ENCODE measurements around the gene CCDC159. TPM values are rescaled to one million over a fixed set of nuclear protein-coding genes. Genes with fewer than 3 reads are reported as not detected.
"Not testable (repeated sequence)": the region's sequence is repeated elsewhere in the genome, so short reads cannot be mapped to it uniquely, and the experiment has no call there.

CCDC159 gene
- 10 to 100 TPM; 23.1 to 32.6 (median 24.4) TPM for polyA plus RNA-seq (ENCODE audit: insufficient read length in 4 of 4)

GRCh38 chr19:11346104-11346940 lies at the start of gene CCDC159, which contains the start of gene TMEM205:
CCDC159 (plus strand) TSS chr19:11346519; CDS start chr19:11346607, 88 bp downstream.
TMEM205 (minus strand) TSS chr19:11346268; CDS start chr19:11345619, 649 bp downstream.
- DNase-seq (ENCODE audit: low read depth in 4 of 4, low spot score in 3 of 4), result peak; percentile 96 to 99 (median 99)

GRCh38 chr19:11299946-11300810 lies 46.1 kb upstream of the CCDC159 start:
- no peak for DNase-seq (ENCODE audit: low read depth in 4 of 4, low spot score in 3 of 4)

GRCh38 chr19:11300811-11301120 lies 45.6 kb upstream of the CCDC159 start:
- DNase-seq (ENCODE audit: low read depth in 4 of 4, low spot score in 3 of 4), result no peak

- no peak for DNase-seq (ENCODE audit: low read depth in 4 of 4, low spot score in 3 of 4)
Observed at GRCh38 chr19:11304936-11305335, 41.4 kb upstream of the CCDC159 start.

- no peak for DNase-seq (ENCODE audit: low read depth in 4 of 4, low spot score in 3 of 4)
Observed at GRCh38 chr19:11306337-11306736, 40.0 kb upstream of the CCDC159 start.

- not testable (repeated sequence) for DNase-seq (ENCODE audit: low read depth in 4 of 4, low spot score in 3 of 4)
Observed at GRCh38 chr19:11320278-11320995, 25.9 kb upstream of the CCDC159 start.

GRCh38 chr19:11321191-11322126 lies 24.9 kb upstream of the CCDC159 start:
- DNase-seq (ENCODE audit: low read depth in 4 of 4, low spot score in 3 of 4), result no peak

- DNase-seq (ENCODE audit: low read depth in 4 of 4, low spot score in 3 of 4), result no peak
Observed at GRCh38 chr19:11322269-11323024, 23.9 kb upstream of the CCDC159 start.

- DNase-seq (ENCODE audit: low read depth in 4 of 4, low spot score in 3 of 4), result no peak
Observed at GRCh38 chr19:11323601-11324078, 22.7 kb upstream of the CCDC159 start.

- DNase-seq (ENCODE audit: low read depth in 4 of 4, low spot score in 3 of 4), result peak; percentile 43 to 72 (median 66)
Observed at GRCh38 chr19:11324079-11324661, 22.1 kb upstream of the CCDC159 start.

- DNase-seq (ENCODE audit: low read depth in 4 of 4, low spot score in 3 of 4), result no peak
Observed at GRCh38 chr19:11324748-11325389, 21.4 kb upstream of the CCDC159 start.

- no peak for DNase-seq (ENCODE audit: low read depth in 4 of 4, low spot score in 3 of 4)
Observed at GRCh38 chr19:11325544-11325943, 20.8 kb upstream of the CCDC159 start.

GRCh38 chr19:11330127-11330526 lies 16.2 kb upstream of the CCDC159 start:
- no peak for DNase-seq (ENCODE audit: low read depth in 4 of 4, low spot score in 3 of 4)

- DNase-seq (ENCODE audit: low read depth in 4 of 4, low spot score in 3 of 4), result no peak
Observed at GRCh38 chr19:11331502-11331901, 14.8 kb upstream of the CCDC159 start.

GRCh38 chr19:11332822-11333221 lies 13.5 kb upstream of the CCDC159 start:
- no peak for DNase-seq (ENCODE audit: low read depth in 4 of 4, low spot score in 3 of 4)

- DNase-seq (ENCODE audit: low read depth in 4 of 4, low spot score in 3 of 4), result not testable (repeated sequence)
Observed at GRCh38 chr19:11333838-11334237, 12.5 kb upstream of the CCDC159 start.

GRCh38 chr19:11335449-11336146 lies 10.7 kb upstream of the CCDC159 start:
- DNase-seq (ENCODE audit: low read depth in 4 of 4, low spot score in 3 of 4), result no peak

Measured in right renal pelvis (tissue), 4 donors.